Loucy (cell line): ENCODE measurements around the gene MSH2.

Experiments
- CTCF ChIP-seq: fragments of 200-600 bp; sonication (generic); conservative IDR thresholded peaks from 2 replicates; pipeline ENCODE4 v1.5.1; 2014; ENCODE audit warnings: mild to moderate bottlenecking, antibody characterized with exemption, low read length
- EZH2phosphoT487 ChIP-seq: fragments of 200-600 bp; IDR thresholded peaks from 2 replicates; pipeline ENCODE4 v1.6.1; 2018; ENCODE audit warnings: antibody characterized with exemption, mild to moderate bottlenecking, moderate library complexity, borderline replicate concordance

DNA sequence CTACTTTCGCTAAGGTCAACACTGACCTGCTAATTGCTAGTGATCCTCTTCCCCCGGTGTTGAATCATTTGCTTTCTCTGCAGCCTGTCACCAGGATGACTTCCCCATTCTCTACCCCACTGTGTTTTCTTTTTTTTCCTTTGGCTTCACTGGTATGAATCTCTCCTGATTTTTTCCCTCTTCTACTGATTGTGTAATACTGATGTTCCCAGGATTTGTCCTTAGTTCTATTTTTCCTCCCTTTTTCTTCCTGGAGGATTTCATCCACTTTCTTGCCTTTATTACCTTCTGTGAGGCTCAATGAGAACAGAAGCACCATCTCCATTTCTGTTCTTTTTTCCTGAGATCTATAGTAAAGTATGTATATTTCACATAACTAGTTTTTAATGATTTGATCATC lies 14.1 kb upstream of the MSH2 start:
- TF ChIP-seq CTCF (no peak), EZH2phosphoT487 (no peak)
